Measurements from ENCODE around the gene CRELD2.

The CRELD2 gene

GRCh38 chr22:49882519-49883293, 35.7 kb upstream of the CRELD2 start:
- DNase-seq (ENCODE audit: low read depth) = no peak
- no peak for TF ChIP-seq CTCF (conservative IDR thresholded peaks at IDR 0.05; ENCODE audit: control insufficient read depth, insufficient read depth, low read depth, low read length)
- H3K4me3 ChIP-seq (ENCODE audit: control insufficient read depth, low read depth, low read length) = no peak overlapping the region

GRCh38 chr22:49883294-49883640, 35.2 kb upstream of the CRELD2 start:
- no peak overlapping the region for H3K4me3 ChIP-seq (ENCODE audit: control insufficient read depth, low read depth, low read length)
- TF ChIP-seq CTCF (conservative IDR thresholded peaks at IDR 0.05; ENCODE audit: control insufficient read depth, insufficient read depth, low read depth, low read length) = no peak
- peak; percentile 23 for DNase-seq (ENCODE audit: low read depth)

GRCh38 chr22:49884075-49884474, 34.4 kb upstream of the CRELD2 start:
- no peak for TF ChIP-seq CTCF (conservative IDR thresholded peaks at IDR 0.05; ENCODE audit: control insufficient read depth, insufficient read depth, low read depth, low read length)
- H3K4me3 ChIP-seq (ENCODE audit: control insufficient read depth, low read depth, low read length) = no peak overlapping the region
- DNase-seq (ENCODE audit: low read depth) = no peak

GRCh38 chr22:49884503-49885260, 33.8 kb upstream of the CRELD2 start:
- no peak overlapping the region for H3K4me3 ChIP-seq (ENCODE audit: control insufficient read depth, low read depth, low read length)
- no peak for TF ChIP-seq CTCF (conservative IDR thresholded peaks at IDR 0.05; ENCODE audit: control insufficient read depth, insufficient read depth, low read depth, low read length)
- DNase-seq (ENCODE audit: low read depth) = no peak

- TF ChIP-seq CTCF (conservative IDR thresholded peaks at IDR 0.05; ENCODE audit: control insufficient read depth, insufficient read depth, low read depth, low read length) = no peak
- DNase-seq (ENCODE audit: low read depth) = no peak
- no peak overlapping the region for H3K4me3 ChIP-seq (ENCODE audit: control insufficient read depth, low read depth, low read length)
These were observed 33.2 kb upstream of the CRELD2 start for GRCh38 chr22:49885281-49885680.

GRCh38 chr22:49885881-49886280, 32.6 kb upstream of the CRELD2 start:
- DNase-seq (ENCODE audit: low read depth) = no peak
- no peak overlapping the region for H3K4me3 ChIP-seq (ENCODE audit: control insufficient read depth, low read depth, low read length)
- no peak for TF ChIP-seq CTCF (conservative IDR thresholded peaks at IDR 0.05; ENCODE audit: control insufficient read depth, insufficient read depth, low read depth, low read length)

All from fibroblast of mammary gland (primary cell).